Sigmoid colon (tissue), 4 donors: ENCODE data around the gene TENT5C.

Experiments
- CTCF ChIP-seq, 4 experiments: fragments of 450-650 bp in 3 of 4; fragments of 200-600 bp in 1 of 4; IDR thresholded peaks; one replicate each; pipeline ENCODE4 v1.5.1; 2016 to 2019; ENCODE audit warnings: antibody characterized with exemption in 4 of 4, mild to moderate bottlenecking in 3 of 4, moderate library complexity in 2 of 4
- EP300 ChIP-seq, 4 donors: sonication (generic); formaldehyde crosslinking; IDR thresholded peaks; one replicate each; pipeline ENCODE4 v1.6.1; 2017; ENCODE audit warnings: antibody characterized with exemption in 4 of 4
- POLR2A ChIP-seq, 2 donors: fragments of 450-650 bp; IDR thresholded peaks; one replicate each; pipeline ENCODE4 v1.6.1; 2016; ENCODE audit warnings: antibody characterized with exemption in 2 of 2, mild to moderate bottlenecking in 2 of 2, moderate library complexity in 2 of 2
- POLR2AphosphoS5 ChIP-seq, 4 donors: sonication (generic); formaldehyde crosslinking; IDR thresholded peaks; one replicate each; pipeline ENCODE4 v1.6.1; 2017; ENCODE audit warnings: antibody characterized with exemption in 4 of 4

DNA sequence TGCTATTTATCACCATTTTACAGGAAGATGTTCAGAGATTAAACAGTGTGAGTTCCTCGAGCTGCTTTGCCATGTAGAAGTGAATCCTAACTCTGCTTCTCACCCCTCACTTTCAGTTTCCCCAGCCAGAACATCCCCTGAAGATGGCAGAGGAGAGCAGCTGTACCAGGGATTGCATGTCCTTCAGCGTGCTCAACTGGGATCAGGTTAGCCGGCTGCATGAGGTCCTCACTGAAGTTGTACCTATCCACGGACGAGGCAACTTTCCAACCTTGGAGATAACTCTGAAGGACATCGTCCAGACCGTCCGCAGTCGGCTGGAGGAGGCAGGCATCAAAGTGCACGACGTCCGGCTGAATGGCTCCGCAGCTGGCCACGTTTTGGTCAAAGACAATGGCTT lies 16.9 kb downstream of the TENT5C start:
- TF ChIP-seq CTCF (IDR thresholded peaks at IDR 0.05) (no peak), POLR2A (IDR thresholded peaks at IDR 0.05) (no peak), POLR2AphosphoS5 (IDR thresholded peaks at IDR 0.05) (no peak), EP300 (IDR thresholded peaks at IDR 0.05) (no peak)
